Keratinocyte (primary cell): Measurements from ENCODE around the gene COA7.

Experiments used
- CTCF ChIP-seq, 3 experiments: IDR thresholded peaks in 1 of 3; conservative IDR thresholded peaks in 1 of 3; optimal IDR thresholded peaks in 1 of 3; 2 replicates in 2 of 3; 3 replicates in 1 of 3; pipeline versions ENCODE3 to v1.5.1; 2011; ENCODE audit warnings: low read length in 3 of 3, mild to moderate bottlenecking in 3 of 3, moderate library complexity in 2 of 3, control low read depth in 1 of 3, inconsistent platforms in 1 of 3; ENCODE audit not compliant: insufficient read depth in 2 of 3; ENCODE audit errors: extremely low read depth in 1 of 3
- EZH2 ChIP-seq: IDR thresholded peaks from one replicate; pipeline ENCODE4 v1.6.1; 2012; ENCODE audit warnings: inconsistent platforms, mild to moderate bottlenecking, low read length, moderate library complexity

- no peak for TF ChIP-seq CTCF (optimal IDR thresholded peaks at IDR 0.05 in 1 of 3, IDR thresholded peaks at IDR 0.05 in 1 of 3, conservative IDR thresholded peaks at IDR 0.05 in 1 of 3; ENCODE audit: extremely low read depth in 1 of 3, insufficient read depth in 2 of 3, low read length in 3 of 3)
- TF ChIP-seq EZH2 = no peak
Measured at GRCh38 chr1:52747450-52747849, 49.3 kb upstream of the COA7 start.
